Heart right ventricle (tissue), 16 donors: ENCODE measurements around the gene NUDT3. TPM values are rescaled to one million over a fixed set of nuclear protein-coding genes. Genes with fewer than 3 reads are reported as not detected.
A peak's percentile ranks its signal among the peaks of the same experiment; 100 is the strongest.

Experiments
- ATAC-seq, 8 donors: fragments of 200-7000 bp; cut with Tn5 transposase; one replicate each; pipeline ENCODE4 v1.9.1; 2020; ENCODE audit warnings: mild to moderate bottlenecking in 8 of 8, moderate library complexity in 8 of 8, moderate number of reproducible peaks in 1 of 8
- DNase-seq, 2 donors: peaks; one replicate each; pipeline ENCODE4 v3.0.0-alpha.2; 2020
- H3K27ac ChIP-seq, 10 donors: fragments of 200-600 bp; sonication (generic) in 2 of 10; one replicate each; pipeline versions ENCODE4 v1.5.0 to v1.8.0; 2020 to 2022; ENCODE audit warnings: mild to moderate bottlenecking in 3 of 10
- H3K27me3 ChIP-seq, 7 donors: fragments of 200-600 bp; one replicate each; pipeline ENCODE4 v1.8.0; 2021 to 2022; ENCODE audit warnings: mild to moderate bottlenecking in 2 of 7
- H3K36me3 ChIP-seq, 9 donors: fragments of 200-600 bp; sonication (generic) in 1 of 9; one replicate each; pipeline versions ENCODE4 v1.5.0 to v1.8.0; 2020 to 2022; ENCODE audit warnings: mild to moderate bottlenecking in 2 of 9
- H3K4me1 ChIP-seq, 9 donors: fragments of 200-600 bp; sonication (generic) in 1 of 9; one replicate each; pipeline versions ENCODE4 v1.5.0 to v1.8.0; 2020 to 2022; ENCODE audit warnings: mild to moderate bottlenecking in 4 of 9
- H3K4me3 ChIP-seq, 10 donors: fragments of 200-600 bp; sonication (generic) in 2 of 10; one replicate each; pipeline versions ENCODE4 v1.5.0 to v1.8.0; 2020 to 2022; ENCODE audit warnings: mild to moderate bottlenecking in 7 of 10, moderate library complexity in 2 of 10
- H3K9me3 ChIP-seq, 11 donors: fragments of 200-600 bp in 10 of 11; sonication (generic) in 2 of 11; one replicate each; pipeline versions ENCODE4 v1.5.0 to v1.8.0; 2013 to 2022; ENCODE audit warnings: mild to moderate bottlenecking in 2 of 11, control low read depth in 1 of 11, moderate library complexity in 1 of 11
- WGBS, 2 donors: extraction: QIAGEN DNeasy Blood & Tissue Kit; methylation state at CpG; one replicate each; pipeline ENCODE4 v1.1.7; 2013; ENCODE audit warnings: inconsistent platforms in 1 of 2; 5-methylcytosine and 5-hydroxymethylcytosine counted together
- intact Hi-C, 10 donors: fragments of 100-400 bp; cut with DNase I; formaldehyde crosslinking; loops; one replicate each; pipeline versions ENCODE4 v1.11.1 to v1.14.2; 2022
- polyA plus RNA-seq, 2 donors: library from polyadenylated mRNA; stranded (reverse); fragments of 200-250 nt; gene quantifications; one replicate each; pipeline ENCODE4 v1.2.3, GENCODE V29; 2013
- total RNA-seq, 10 donors: library from RNA; stranded (reverse); fragmentation: NEBNext Ultra II Directional in 3 of 10; extraction: Animal tissue kit (Norgen Biotek cat#: 25700) in 3 of 10; gene quantifications; one replicate each; pipeline versions ENCODE4 v1.2.1 to v1.2.4, GENCODE V29; 2021 to 2023
- TF ChIP-seq, protein P1 (sequence below), 9 donors: fragments of 200-600 bp; sonication (generic) in 2 of 9; IDR thresholded peaks; one replicate each; pipeline versions ENCODE4 v1.5.0 to v1.8.0; 2021 to 2022; ENCODE audit warnings: antibody characterized with exemption in 9 of 9, mild to moderate bottlenecking in 5 of 9, moderate library complexity in 1 of 9
- donor health status: Arrhythmogenic right ventricular cardiomyopathy.
- donor health status: ischemic (EF 13 %, LVEDD 7.1; RV severe dilation, severe dysfunction).
- donor health status: healthy with polysubstance abuse.
- donor health status: DM: no; HTN: yes; CAD: no.
- donor health status: DM: no; HTN: no; CAD: no.
- donor health status: ischemic (EF 25% LVEDD 6.9; RV normal size, moderate dysfunction).
- donor health status: ischemic (EF 25% LVEDD 5.7; RV mildly dilated, moderate dysfunction).
- donor health status: healthy.
- donor health status: DM: yes; HTN: yes; CAD: no.
- donor health status: Ischemic cardiomyopathy.
- donor health status: ischemic (EF 35%, LVEDD 5.7; RV mildly dilated, moderate dysfunction).
- donor health status: nonischemic (EF 11% LVEDD 7.7; RV severe dilation, severe dysfunction).
- donor health status: DM: yes; HTN: yes; CAD: no.
- donor health status: PGD.
- donor health status: ischemic (EF 29% LVEDD 5.4; RV normal size, mild dysfunction).
- donor health status: nonischemic (EF 23%, LVEDD 6.1; RV moderate dilation, normal function).

Gene NUDT3
- total and polyA plus RNA-seq, 12 donors, result 9.3 to 67.1 (median 54.4) TPM

DNA sequence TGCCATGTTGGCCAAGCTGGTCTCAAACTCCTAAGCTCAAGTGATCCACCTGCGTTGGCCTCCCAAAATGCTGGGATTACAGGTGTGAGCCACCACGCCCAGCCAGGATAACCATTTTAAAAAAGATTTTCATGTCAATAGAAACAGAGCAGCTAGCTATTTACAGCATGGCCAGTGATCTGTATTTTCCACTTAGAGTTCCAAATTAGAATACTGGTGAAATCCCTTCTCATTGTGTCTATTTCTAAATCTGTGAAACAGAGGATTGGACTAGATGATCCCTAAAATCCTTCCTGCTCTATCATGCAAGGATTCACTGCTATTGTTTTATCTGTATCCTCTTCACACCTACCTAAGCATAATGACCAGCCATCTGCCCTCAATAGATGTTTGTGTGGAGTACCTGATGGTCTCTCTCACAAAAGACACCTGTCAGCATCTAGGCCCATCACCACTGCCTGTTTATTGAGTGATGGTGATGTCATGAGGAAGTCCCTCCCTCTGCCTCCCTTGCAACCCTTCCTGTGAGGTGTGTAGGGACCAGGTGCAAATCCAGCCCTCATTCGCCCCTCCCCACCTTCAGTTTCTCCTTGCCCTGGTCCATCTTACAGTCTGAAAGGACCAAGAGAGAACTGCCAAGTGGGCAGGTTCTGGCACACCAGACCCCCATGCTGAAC, 117.2 kb downstream of the NUDT3 start:
- 83 to 87% methylated on average over 3 of the region's 3 CpGs for WGBS, 2 donors
- ATAC-seq (no peak), DNase-seq (no peak)
- Histone ChIP-seq H3K4me3 (no peak overlapping the region), H3K4me1 (peaks cover 0 to 64% (median 54%) of the 10 kb centered on the region in 9 donors), H3K27me3 (no peaks in the 10 kb centered on the region), H3K36me3 (peaks cover 0 to 21% (median 0%) of the 10 kb centered on the region in 9 donors), H3K9me3 (no peaks in the 10 kb centered on the region), H3K27ac (peak overlapping the region in 4 of 10 donors; percentile 0 to 68 (median 28))
- TF ChIP-seq, protein P1, sequence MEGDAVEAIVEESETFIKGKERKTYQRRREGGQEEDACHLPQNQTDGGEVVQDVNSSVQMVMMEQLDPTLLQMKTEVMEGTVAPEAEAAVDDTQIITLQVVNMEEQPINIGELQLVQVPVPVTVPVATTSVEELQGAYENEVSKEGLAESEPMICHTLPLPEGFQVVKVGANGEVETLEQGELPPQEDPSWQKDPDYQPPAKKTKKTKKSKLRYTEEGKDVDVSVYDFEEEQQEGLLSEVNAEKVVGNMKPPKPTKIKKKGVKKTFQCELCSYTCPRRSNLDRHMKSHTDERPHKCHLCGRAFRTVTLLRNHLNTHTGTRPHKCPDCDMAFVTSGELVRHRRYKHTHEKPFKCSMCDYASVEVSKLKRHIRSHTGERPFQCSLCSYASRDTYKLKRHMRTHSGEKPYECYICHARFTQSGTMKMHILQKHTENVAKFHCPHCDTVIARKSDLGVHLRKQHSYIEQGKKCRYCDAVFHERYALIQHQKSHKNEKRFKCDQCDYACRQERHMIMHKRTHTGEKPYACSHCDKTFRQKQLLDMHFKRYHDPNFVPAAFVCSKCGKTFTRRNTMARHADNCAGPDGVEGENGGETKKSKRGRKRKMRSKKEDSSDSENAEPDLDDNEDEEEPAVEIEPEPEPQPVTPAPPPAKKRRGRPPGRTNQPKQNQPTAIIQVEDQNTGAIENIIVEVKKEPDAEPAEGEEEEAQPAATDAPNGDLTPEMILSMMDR (IDR thresholded peaks at IDR 0.05), result no peak
- intact Hi-C loops, result loop anchor here in 2 of 10 donors (10.0 kb wide), 2 partner anchors 110 to 120 kb away; partner anchors contain the start of gene NUDT3 (in 1 of the 2)

DNA sequence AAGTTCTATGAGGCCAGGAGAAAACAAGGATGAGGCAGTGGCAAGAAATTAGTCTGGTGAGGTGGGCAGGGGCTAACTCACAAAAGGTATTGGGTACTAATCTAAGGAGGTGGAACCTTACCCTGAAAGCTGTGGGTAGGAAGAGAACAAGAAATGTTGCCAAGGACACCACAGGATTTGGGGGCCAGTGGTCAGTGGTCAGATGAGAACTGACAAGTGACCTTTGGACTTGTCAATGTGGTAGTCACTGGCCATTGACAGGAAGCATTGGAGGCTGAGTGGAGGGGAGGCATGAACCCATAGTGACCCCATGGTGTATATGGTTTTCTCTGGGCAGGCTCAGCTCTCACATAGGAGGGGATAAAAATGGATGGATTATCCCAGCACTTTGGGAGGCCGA, 118.3 kb downstream of the NUDT3 start:
- Histone ChIP-seq H3K4me1 (peaks cover 0 to 56% (median 43%) of the 10 kb centered on the region in 9 donors), H3K36me3 (peaks cover 0 to 10% (median 0%) of the 10 kb centered on the region in 9 donors), H3K4me3 (no peak overlapping the region), H3K9me3 (no peaks in the 10 kb centered on the region), H3K27me3 (no peaks in the 10 kb centered on the region), H3K27ac (peak overlapping the region in 7 of 10 donors; percentile 7 to 78 (median 70))
- 92 to 100% methylated on average over 1 of the region's 1 CpG for WGBS, 2 donors
- TF ChIP-seq, protein P1 (IDR thresholded peaks at IDR 0.05), result no peak
- DNase-seq (no peak), ATAC-seq (no peak)
- intact Hi-C loops, result loop anchor here in 3 of 10 donors (5.0 to 10.0 kb wide), 3 partner anchors 111 to 121 kb away; partner anchors contain the start of gene NUDT3 (in 2 of the 3)

DNA sequence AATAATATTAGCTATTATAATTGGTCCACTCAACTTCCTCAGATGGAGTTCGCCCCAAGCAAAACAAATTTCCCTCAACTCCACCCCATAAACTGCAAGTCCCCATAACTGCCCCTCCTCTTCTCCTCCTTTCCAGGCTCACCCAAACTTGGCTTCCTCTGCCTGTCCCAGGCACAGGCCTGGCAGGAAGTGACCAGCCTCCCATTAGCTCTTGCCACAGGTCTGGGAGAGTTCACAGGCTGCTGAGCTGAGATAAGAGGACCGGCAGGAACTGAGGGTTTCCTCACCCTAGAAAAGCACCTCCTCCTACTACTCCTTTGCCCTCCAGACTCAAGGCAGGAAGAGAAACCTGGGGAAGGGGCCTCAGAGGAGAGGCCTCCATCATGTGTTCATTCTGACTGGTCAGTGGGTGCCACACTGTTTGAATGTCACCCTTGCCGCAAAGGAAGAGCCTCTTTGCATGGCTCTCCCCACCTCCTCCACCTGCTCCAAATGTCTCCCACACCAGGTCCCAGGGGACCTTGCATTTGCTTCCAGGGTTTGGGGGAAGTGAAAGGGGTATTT, 119.1 kb downstream of the NUDT3 start:
- H3K27me3 ChIP-seq, result no peaks in the 10 kb centered on the region
- peak; percentile 69 to 93 (median 90) for ATAC-seq
- peaks cover 0 to 52% (median 38%) of the 10 kb centered on the region in 9 donors for H3K4me1 ChIP-seq
- WGBS, 2 donors, result 42 to 51% methylated on average over 3 of the region's 3 CpGs
- DNase-seq, result peak; percentile 55 to 73
- H3K4me3 ChIP-seq, result no peak overlapping the region
- no peaks in the 10 kb centered on the region for H3K9me3 ChIP-seq
- TF ChIP-seq, protein P1 (IDR thresholded peaks at IDR 0.05), result no peak
- H3K27ac ChIP-seq, result peak overlapping the region in 9 of 10 donors; percentile 7 to 80 (median 70)
- peaks cover 0 to 2% (median 0%) of the 10 kb centered on the region in 9 donors for H3K36me3 ChIP-seq
- intact Hi-C loops, result loop anchor here in 3 of 10 donors (5.0 to 10.0 kb wide), 3 partner anchors 111 to 121 kb away; partner anchors contain the start of gene NUDT3 (in 2 of the 3)
